HG03039 (cell line): ENCODE measurements around the gene CYB561D2.

Experiments used
- ATAC-seq: cut with Tn5 transposase; IDR thresholded peaks from one replicate; pipeline ENCODE4 v1.9.1; 2021; ENCODE audit warnings: mild to moderate bottlenecking, moderate library complexity; ENCODE audit not compliant: unreplicated experiment

CYB561D2 gene

GRCh38 chr3:50385754-50386153, 35.1 kb downstream of the CYB561D2 start:
- no peak for ATAC-seq

DNA sequence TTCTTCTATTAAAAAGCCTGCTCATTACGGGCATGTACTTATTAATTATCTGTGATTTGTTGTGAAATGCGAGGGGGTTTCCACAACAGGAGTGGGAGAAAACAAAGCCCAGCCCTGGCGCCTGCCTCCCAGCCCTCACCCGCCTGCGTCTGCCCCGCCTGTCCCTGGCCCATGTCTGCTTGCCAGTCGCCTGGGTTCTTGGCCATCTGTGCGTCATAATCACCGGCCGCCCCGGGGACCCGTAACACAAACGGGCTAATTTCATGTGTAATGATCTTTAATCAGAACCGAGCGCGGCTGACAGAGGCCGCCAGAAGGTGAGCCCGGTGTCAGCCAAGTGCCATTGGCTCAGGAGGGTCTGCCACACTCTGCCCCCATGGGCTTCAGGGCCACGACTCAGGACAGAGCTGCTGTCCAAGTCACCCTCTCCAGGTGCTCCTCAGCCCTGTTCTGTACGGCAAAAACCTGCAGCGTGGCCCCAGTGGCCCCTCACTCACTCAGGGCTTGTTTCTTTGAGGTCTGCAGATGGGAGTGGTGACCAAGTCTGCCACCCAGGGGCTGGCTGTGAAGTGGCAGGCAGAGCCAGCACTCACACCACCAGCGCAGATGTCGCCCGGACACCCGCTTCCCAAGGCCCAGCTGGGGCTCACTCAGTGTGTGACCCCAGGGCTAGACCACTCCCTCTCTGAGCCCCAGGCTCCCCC, 37.5 kb downstream of the CYB561D2 start:
- ATAC-seq: no peak

DNA sequence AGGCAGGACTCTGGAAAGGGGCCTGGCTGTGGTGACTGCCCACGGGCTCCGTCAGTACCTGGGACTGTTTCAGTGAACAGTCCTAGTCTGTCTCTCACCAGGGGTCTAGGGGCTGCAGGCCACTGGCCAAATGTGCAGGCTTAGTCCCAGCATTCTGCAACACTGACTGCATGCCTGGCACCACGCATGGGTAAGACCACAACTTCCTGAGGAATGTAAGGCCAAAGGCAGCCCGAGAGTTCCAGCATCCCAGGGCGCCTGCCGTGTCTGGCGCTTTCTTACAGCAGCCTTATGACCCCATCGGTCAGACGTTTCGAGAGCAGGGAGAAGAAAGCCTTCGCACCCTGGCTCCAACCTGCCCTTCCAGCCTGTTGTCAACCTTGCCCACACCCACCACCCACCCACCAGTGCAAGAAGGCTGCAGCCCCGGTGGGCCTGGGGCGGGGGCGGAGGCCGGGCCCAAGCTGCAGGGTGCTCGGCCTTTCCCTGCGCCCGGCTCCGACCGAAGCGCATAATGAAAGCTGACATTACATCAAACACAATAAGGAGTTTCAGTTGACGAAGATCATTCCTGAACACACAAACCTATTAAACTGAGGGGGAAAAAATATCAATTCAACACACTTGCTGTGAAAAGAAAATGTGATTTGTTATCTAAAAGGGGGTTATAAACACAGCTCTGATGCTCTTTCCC, 38.2 kb downstream of the CYB561D2 start:
- no peak for ATAC-seq

- ATAC-seq: no peak
Measured at GRCh38 chr3:50389414-50389767, 38.7 kb downstream of the CYB561D2 start.

DNA sequence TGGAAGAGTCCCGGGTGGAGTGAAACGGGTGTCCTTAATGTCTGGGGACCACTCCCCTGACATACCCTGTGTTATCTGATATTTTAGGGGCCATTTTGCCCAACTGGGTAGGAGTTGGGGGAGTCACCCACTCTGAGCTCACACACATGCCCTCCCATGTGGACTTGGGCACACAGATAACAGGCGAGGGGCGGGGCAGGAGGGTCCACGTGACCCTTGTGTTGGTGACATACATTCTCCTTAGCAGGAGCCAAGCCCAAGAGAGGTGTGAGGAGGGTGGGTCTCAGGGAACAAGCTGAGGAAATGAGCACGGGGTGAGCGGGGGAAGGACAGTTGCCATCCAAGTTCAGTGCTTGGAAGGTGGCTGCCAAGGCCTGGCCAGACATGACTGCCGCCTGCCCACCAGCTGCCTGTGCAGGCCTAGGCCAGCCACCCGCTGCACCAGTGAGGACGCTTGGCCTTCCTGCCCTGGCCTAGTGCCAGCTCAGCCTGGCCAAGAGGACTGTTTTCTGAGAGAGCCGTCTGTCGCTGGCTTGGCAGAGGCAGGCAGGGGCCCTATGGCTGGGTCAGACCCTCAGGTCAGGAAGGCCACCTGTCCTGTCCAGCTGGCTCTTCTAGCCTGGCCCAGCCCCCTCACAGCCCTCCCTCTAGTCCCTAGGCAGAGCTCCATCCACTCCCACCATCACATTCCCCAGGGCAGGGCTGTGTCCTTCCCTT, 40.0 kb downstream of the CYB561D2 start:
- no peak for ATAC-seq

DNA sequence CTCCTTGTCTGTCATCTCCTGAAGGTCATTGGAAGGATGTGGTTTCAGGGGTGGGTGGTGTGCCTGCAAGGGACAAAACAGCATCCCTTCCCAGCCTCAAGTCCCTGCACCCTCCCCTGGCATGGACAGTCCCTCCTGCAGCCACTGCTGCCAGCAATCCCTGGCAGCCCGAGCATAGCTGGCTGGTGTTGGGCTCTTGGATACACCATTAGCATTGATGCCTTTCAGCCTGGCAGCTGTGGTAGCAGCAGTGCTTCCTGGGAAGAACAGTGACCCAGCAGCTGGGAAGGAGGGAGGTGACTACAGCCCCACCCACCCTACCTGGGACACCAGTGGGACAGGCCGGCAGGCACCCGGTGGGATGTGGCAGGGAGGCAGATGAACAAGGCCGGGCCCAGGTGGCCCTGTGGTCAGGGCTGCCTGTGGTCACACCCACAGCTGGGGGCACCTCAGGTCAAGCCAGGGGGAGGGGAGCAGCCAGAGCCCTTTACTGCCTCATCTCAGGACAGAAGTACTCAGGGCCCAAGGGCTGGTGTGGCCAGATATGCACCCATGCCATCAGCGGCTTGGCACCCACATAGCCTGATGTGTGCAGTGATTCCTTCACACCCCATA, 41.5 kb downstream of the CYB561D2 start:
- no peak for ATAC-seq

DNA sequence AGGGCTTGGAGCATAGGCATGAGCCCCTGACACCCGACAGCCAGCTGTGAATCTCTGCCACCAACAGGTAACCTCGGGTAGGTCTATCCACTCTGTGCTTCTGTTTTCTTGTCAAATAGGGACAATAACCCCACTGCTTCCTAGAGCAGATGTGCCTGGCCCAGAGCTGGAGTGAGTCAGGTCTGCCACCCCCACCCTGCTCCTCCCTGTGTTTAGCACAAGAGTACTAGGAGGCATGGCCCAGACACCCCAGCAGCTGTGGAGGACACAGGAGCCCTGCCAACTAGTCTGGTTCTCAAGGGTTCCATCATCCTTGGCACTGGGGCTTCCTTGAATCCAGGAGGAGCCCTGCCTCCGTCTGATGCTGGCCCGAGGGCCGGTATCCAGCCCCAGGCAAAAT, 42.4 kb downstream of the CYB561D2 start:
- no peak for ATAC-seq

DNA sequence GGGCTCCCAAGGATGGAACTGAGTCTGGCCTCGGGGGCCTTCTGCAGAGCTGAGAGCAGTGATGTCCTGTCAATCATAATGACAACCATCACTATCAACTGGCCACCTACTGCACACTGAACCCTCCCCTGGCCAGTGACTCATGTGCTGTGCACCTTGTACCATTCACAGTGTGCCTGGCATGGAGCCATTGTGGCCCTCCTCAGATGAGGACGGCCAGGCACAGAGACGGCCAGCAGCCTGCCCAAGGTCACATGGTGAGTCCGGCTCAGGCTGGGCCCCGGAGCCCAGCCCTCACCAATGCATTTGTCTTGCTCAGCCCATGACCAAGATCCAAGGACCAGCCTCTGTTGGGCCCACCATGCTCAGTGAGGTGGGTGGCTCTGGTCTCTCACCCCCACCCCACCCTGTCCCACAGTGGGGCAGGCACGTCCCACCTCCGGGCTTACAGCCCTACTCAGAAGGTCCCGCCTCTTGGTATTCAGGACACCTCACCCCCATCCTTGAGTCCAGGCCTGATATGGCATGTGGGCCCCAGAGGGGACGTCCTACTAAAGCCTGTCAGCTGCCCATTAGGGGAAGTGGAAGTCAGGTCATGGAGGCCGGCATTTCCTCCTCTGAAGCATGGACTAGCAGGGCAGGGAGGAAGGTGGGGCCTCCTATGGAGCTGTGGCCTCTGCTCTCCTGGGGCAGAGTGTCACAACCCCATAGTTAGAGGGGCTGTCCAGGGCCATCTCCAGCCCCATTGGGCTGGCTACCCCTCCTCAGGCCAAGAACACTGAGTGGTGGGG, 44.6 kb downstream of the CYB561D2 start:
- ATAC-seq: no peak

DNA sequence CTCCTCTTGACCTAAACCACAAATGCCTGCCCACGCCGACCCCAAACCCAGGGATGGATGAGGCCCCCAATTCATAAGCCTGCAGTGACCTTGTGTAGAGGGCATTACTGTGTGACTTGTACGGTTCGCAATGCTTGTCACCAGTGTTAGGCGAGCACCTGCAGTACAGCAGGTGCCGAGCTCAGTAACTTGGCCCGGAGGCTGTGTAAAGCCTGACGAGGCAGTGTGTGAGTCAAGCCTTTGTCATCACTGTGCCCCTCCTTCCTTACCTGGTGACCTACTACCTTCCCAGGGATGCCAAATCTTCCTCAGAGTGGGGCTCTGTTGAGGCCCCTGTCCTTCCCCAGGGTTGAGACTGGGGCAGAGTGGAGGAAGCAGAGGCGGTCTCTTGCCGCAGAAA, 45.8 kb downstream of the CYB561D2 start:
- ATAC-seq: no peak

GRCh38 chr3:50401978-50402595, 51.4 kb downstream of the CYB561D2 start:
- no peak for ATAC-seq
